Amniotic epithelial cell (primary cell): ENCODE results near the gene CASTOR2.
A peak's percentile ranks its signal among the peaks of the same experiment; 100 is the strongest.
"Not testable (repeated sequence)": the region's sequence is repeated elsewhere in the genome, so short reads cannot be mapped to it uniquely, and the experiment has no call there.

ENCODE experiments used
- DNase-seq: peaks from one replicate; pipeline ENCODE4 v3.0.0-alpha.2; 2010; ENCODE audit warnings: low read depth

Gene CASTOR2

DNA sequence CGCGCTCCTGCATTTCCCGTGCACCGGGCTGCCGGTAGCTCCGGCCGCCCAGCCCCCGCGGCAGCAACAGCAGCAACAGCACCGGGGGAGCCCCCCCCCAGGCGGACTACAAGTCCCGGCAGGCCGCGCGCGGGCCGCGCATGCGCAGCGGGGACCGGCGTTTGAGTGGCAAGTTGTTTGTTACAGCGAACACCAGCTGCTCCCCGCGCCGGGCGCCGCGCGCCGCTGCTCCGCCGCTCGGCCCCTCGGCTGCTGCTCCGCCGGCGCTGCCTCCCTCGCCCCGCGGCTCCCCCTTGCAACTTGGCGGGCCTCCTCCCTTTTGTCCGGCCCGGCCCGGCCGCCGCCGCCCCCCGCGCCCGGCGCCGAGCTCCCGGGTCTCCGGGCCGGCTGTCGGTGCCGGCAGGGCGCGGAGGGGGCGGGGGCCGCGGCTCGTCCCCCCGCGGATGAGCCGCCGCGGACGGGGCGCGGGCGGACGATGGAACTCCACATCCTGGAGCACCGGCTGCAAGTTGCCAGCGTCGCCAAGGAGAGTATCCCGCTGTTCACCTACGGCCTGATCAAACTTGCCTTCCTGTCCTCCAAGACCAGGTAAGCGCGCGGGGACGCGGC lies at the start of gene CASTOR2:
Gene CASTOR2 (plus strand): TSS at position 195 of the 609 bp plus-strand sequence. CDS start 281 bp downstream, at position 476.
- not testable (repeated sequence) for DNase-seq

DNA sequence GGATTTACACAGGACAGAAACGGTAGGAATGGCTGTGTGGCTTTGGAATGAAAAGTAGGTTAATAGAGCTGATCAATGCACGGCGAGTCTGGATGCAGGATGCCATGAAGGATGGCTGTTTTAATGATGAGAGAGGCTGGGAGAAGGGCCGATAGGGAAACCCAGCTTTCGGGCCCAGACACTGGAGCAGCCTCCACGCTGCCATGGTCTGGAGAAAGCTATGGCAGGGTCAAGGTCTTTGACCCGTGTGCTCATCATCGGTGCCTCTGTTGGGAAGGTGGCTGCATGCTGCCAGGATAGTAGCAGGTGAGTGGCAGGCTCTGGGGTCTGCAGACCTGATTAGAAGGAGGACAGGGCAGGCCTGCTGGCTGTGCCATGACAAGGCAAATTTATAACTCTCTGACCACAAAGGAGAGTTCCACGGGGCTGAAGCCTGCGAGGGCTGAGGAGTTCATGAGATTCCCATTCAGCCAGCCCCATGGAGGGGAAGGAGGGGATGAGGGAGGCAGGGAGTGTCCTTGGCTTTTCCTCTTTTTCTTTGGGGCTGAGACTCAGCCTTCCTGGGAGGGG lies 42.1 kb upstream of the CASTOR2 start:
- not testable (repeated sequence) for DNase-seq

DNA sequence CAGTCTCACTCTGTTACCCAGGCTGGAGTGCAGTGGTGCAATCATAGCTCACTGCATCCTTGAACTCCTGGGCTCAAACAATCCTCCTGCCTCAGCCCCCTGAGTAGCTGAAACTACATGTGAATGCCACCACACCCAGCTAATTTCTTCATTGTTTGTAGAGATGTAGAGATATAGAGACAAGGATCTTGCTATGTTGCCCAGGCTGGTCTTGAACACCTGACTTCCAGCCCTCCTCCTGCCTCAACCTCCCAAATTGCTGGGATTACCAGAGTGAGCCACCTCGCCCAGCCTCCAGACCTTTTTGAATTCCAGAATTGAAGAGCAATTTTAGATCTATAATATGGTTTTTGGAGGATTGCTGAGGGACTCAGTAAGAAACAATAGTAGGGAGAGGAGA lies 40.9 kb upstream of the CASTOR2 start:
- DNase-seq, result not testable (repeated sequence)

DNA sequence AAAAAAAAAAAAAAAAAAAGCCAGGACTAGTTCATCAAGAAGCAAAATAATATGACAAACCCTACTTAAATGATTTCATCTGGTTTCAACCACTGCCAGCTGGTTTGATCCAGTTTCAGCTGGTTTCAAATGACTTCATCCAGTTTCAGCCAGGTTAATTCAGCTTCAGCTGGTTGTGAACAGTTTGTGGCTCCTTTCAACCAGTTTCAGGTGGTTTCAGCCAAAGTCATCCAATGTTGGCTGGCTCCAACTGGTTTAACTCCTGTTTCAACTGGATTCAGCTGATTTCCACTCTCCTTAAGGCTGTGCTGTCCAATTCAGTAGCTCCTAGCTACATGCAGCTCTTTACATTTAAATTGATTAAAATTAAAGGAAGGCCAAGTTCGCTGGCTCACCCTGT lies 37.5 kb upstream of the CASTOR2 start:
- DNase-seq, result not testable (repeated sequence)

DNA sequence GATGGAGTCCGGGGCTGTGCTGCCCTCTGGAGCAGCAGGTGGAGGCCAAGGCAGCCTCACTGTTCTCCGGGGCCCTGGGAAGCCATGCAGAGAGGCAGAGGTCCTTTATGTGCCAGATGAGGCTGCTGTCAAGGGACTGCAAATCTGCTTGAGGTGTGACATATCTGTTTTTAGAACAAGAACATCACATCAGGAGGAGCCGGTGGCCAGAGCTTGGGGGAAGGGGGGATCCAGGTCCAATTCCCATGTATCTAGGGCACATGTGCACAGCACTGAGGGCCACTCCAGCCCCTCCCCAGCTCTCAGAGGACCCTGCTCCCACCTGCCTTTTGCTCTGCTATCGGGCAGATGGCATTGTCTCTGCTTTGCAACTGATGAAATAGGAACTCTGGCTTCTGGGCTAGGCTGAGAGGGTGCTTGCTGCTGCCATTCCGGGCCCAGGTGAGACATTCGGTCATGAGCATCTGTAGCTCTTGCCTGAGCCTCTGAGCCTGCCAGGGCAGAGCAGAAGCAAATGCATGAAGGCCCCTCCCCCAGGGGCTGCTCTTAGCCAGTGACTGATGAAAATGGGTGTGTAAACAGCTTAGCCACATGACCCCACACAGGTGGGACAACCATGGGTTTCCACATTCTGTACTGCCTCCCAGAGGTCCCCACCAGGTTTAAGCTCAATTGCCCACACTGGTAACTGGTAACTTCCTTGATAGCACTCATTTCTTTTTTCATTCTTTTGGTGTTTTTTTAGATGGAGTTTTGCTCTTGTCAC lies 32.8 kb upstream of the CASTOR2 start:
- not testable (repeated sequence) for DNase-seq

DNA sequence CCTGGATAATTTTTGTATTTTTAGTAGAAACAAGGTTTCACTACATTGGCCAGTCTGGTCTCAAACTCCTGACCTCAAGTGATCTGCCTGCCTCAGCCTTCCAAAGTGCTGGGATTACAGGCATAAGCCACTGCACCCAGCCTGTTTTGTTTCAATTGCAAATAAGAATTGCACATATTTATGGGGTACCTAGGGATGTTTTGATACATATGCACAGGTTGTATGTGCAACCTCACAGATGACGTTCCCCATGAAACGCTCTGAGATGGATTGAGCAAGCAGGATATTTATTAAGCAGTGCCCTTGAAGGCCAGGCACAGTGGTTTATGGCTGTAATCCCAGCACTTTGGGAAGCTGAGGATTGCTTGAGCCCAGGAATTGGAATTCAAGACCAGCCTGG lies 25.1 kb upstream of the CASTOR2 start:
- DNase-seq, result not testable (repeated sequence)

DNA sequence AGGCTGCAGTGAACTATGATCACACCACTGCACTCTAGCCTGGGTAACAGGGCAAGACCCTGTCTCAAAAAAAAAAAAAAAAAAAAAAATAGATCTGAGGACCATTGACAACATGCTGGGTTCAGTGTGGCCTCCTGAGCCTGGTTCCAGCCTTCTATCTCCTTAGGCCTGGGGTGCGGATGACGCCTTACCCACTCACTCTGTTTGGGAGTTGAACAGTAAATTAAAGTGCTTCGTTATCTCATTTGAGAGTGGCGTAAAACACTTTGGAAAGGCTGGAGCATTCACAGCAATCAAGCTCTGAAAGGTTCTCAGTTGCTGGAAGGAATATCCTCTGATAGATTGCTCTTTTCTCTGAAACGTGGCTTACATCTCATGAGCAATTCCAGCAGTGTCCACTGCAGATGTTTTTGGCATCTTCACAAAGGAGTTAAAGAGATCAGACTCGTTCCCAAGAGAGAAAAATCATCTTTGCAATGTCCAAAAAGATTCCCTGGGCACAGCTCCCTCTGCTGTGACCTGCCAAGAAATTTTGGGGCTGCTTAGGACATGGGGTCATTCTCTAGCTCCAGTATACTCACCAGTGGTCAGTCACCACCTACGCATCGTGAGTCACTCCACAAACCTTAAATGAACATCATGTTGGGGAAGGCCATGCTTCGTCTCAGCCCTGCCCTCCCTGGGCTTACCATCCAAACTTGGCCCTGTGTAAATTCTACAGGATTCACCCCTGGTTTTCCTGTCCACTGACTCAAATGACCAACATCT lies 23.0 kb upstream of the CASTOR2 start:
- not testable (repeated sequence) for DNase-seq

DNA sequence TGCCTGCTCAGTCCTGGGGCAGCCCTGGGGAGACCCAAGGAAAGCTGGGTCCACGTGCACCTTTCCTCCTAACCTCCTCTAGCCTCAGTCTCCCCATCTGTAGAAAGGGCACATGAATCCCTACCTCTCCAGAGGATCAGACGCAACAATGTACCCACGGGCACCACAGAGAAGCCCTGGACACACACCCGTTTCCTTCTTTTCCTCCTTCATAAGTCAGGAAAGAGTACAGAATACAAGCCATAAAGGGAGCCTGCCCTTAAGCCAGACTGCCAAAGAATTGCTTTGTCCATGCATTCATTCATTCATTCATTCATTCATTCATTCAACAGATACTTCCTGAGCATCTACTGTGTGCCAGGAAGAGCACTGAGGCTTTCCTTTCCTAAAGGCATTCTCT lies 20.6 kb upstream of the CASTOR2 start:
- DNase-seq, result not testable (repeated sequence)

DNA sequence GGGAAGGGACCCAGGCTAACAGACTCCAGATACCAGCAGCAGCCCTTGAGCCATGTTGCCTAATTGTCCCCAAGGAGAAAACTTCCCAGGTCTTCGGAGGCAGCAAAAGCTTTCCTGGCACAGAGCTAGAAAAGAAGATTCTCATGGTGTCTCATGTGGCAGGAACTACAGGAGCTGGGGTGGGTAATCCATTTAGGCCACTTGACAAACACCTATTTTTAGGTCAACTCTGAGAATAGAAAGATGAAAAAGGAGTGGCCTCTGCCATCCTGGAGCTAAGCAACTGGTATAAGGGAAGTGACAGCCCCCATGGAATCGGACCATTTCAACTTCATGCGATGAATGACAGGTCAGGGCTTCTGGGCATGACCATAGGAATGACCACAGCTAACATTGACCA lies 16.8 kb upstream of the CASTOR2 start:
- DNase-seq, result not testable (repeated sequence)

DNA sequence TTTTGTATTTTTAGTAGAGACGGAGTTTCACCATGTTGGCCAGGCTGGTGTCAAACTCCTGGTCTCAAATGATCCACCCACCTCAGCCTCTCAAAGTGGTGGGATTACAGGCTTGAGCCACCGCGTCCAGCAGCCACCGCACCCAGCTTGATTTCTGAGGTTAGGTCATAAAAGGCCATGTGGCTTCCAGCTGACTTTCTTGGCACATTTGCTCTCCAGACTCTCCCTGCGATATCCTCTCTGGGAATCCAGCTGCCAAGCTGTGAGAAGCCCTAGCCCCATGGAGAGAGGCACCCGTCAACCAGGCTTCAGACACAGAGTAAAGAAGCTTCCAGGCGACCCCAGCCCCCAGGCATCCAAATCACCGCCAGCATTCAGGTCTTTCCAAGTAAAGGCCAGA lies 10.7 kb upstream of the CASTOR2 start:
- DNase-seq, result not testable (repeated sequence)

DNA sequence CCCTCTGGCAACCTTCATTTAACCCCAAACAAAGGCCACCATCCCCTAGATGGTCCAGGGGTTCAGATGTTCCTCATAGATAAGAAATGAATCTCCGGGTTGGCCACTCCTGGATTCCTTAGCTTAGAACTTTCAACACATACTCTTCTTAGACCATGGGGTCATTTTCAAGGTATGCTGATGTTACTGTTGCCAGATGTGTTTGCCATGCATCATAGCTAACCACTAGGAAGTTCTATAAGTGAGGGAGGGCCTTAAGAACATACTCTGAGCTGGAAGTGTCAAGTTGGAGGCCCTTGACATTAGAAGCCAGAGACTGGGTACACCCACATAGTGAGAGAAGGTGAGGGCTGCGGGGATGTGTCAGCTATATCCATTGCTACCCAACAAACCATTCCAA lies 6.2 kb upstream of the CASTOR2 start:
- DNase-seq, result not testable (repeated sequence)

DNA sequence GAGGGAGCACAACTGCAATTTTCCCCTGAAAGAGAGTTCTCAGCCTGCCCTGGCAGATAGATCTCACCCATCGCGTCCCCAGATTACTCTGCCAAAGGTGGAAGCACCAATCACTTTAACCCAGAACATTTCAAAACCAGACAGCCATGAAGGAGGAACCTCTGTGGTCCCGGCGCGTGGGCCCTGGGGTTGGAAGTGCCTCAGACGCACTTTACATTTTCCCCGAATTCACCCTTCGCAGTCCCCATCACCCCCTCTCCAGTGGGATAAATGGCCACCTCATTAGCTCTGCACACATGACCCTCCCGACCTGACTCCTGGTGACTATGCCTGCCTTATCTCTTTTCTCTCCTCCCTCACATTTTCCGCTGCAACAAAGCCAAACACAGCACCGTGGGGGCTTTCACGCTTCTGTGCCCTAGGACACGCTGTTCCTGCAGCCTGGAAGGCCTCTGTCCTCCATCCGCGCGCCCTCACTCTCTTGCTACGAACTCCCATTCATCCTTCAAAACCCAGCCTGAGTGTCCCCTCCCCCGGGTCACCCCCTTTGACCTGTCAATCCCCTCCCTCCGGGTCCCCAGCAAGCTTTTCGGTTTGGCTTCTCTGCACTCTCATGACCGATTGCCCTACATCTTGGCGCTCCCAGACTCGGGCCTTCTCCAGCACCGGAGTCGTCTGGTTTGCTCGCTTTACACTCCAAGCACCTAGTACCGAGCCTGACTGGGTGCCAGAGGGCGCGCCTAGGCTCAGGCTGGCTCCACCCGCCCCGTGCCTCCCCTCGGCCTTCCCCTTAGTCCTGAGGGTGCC lies 598 bp upstream of the CASTOR2 start:
- not testable (repeated sequence) for DNase-seq

DNA sequence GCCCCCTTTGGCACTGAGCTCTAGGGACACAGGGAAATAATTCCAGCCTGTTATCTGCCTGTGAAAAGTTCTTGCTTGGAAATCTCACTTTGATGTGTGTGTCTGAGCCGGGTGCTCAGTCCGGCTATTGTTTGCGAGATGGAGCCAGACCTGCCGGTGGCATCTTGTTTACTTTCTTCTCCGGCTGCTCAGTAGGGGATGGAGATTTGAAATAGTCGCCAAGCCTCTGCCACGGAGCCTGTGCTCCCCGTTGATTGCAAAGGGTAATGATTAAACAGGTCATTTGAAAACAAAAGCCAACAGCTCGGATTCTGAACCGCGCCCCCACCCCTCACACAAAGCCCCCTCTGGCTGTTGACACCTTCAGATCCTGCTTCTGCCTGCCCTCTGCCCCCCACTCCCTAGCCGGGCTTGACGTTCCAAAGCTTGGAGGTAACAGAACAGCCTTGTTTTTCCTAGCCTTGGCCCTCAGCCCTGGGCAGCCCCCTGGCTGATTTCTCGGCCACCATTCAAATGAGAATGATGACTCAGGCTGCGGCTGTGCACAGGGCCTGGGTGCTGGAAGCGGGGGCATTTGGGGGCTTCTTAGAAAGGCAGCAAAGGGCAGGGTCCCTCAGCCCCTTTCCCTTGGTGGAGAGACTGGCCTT lies 1.8 kb downstream of the CASTOR2 start:
- not testable (repeated sequence) for DNase-seq

DNA sequence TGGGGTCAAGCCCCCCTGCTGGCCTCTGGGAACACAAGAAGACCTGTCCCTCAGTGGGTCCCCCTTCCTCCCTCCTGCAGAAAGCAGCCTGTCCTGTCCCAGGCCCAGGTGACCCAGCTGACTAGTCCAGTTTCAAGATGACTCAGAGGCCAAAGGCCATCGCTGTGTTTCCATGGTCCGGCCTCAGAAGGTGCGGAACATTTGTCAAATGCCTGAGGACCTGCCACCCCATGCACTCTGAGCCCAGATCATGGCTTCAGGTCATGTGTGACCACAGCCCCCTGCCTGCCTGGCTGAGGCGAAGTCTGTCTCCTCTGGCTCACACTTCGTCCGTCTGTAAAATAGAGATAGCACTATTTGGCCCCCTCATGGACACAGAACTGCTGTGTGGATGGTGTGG lies 2.4 kb downstream of the CASTOR2 start:
- not testable (repeated sequence) for DNase-seq

DNA sequence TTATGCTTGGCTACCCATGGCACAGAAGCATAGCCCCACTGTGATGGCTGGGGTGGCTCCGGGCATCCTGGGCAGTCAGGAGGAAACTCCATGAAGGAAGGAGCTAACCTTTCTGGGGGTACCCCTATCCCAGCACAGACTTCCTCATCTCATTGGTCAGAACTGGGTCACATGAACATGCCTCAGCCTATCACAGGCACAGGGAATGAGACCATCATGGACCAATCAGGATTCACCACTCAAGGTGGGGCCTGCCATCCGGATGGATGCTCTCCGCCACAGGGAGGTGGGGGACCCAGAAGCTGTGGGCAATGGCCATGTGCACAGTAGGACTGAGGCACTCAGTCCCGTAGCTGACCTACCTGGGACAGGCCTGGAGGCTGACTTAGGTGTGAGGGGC lies 6.9 kb downstream of the CASTOR2 start:
- not testable (repeated sequence) for DNase-seq

DNA sequence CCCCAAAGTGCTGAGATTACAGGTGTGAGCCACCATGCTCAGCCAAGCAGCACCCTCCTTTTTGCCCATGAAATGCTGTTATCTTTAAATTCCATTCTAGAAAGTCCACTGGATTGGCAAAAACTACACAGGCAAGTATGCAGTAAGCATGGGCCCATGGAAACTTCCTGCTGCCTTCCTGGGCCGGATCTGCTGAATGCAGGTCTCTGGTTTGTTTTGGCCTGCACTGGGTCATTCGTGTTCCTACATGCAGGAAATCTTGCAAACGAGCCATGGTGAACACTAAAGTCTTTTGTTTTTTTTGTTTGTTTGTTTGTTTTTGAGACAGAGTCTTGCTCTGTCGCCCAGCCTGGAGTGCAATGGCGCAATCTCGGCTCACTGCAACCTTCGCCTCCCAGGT lies 7.9 kb downstream of the CASTOR2 start:
- DNase-seq, result not testable (repeated sequence)

DNA sequence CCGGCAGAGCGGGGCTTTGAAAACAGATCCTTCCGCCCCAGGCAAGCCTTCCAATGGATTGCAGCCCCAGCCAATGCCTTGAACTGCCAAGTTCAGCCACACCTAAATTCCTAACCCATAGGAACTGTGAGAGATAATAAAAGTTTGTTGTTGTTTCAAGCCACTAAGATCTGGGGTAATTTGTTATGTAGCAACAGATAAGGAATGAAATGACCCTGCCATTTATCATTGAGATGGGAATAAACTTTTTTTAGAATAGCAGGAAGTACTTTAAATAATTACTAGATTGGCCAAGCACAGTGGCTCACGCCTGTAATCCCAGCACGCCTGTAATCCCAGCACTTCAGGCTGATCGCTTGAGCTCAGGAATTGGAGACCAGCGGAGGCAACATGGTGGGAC lies 11.5 kb downstream of the CASTOR2 start:
- not testable (repeated sequence) for DNase-seq

DNA sequence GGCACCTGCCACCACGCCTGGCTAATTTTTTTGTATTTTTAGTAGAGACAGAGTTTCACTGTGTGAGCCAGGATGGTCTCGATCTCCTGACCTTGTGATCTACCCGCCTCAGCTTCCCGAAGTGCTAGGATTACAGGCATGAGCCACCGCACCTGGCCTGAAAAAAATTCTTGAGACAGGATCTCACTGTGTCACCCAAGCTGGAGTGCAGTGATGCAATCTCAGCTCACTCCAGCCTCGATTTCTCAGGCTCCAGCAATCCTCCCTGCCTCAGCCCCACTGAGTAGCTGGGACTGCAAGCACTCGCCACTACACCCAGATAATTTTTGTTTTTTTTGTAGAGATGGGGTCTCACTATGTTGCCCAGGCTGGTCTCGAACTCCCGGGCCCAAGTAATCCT lies 13.0 kb downstream of the CASTOR2 start:
- not testable (repeated sequence) for DNase-seq

DNA sequence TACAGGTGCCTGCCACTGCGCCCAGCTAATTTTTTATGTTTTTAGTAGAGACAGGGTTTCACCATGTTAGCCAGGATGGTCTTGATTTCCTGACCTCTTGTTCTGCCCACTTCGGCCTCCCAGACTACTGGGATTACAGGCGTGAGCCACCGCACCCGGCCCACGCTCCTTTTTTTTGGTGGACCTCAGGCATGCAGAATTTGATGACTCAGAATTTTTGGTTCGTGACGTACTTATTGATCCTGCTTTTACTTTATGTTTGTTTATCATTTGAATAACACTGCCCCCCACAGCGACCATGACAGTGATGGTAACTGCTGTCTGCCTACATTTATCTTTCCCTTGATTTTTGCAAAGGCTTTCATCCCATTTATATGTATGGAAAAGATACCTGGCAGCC lies 23.9 kb downstream of the CASTOR2 start:
- peak; percentile 14 for DNase-seq

DNA sequence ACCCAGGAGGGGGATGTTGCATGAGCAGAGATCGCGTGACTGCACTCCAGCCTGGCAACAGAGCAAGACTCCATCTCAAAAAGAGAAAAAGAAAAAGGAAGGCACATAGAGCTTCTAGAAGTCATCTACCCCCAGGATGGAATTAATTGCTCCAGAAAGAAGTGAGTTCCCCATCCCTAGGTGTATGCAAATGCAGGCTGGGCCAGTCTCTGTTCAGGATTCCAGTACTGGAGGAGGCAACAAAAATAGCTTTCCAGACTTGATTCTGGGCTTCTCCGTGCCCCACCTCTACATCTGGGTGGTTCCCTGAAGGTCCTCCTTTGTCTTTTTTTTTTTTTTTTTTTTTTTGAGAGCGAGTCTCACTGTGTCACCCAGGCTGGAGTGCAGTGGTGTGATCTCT lies 28.6 kb downstream of the CASTOR2 start:
- no peak for DNase-seq
